Gastroesophageal sphincter (tissue), 3 donors: Measurements from ENCODE around the gene MCM3.

ENCODE experiments used
- EP300 ChIP-seq: sonication (generic); formaldehyde crosslinking; IDR thresholded peaks from one replicate; pipeline ENCODE4 v1.6.1; 2017; ENCODE audit warnings: antibody characterized with exemption, mild to moderate bottlenecking
- POLR2A ChIP-seq, 2 donors: fragments of 450-650 bp; IDR thresholded peaks; one replicate each; pipeline ENCODE4 v1.6.1; 2017; ENCODE audit warnings: antibody characterized with exemption in 2 of 2, mild to moderate bottlenecking in 2 of 2, moderate library complexity in 1 of 2
- POLR2AphosphoS5 ChIP-seq: sonication (generic); formaldehyde crosslinking; IDR thresholded peaks from one replicate; pipeline ENCODE4 v1.6.1; 2017; ENCODE audit warnings: antibody characterized with exemption
- TF ChIP-seq, protein P1 (sequence below), 4 experiments: fragments of 200-600 bp in 2 of 4; fragments of 450-650 bp in 2 of 4; sonication (generic) in 1 of 4; IDR thresholded peaks; one replicate each; pipeline ENCODE4 v1.5.1; 2017 to 2019; ENCODE audit warnings: antibody characterized with exemption in 4 of 4, mild to moderate bottlenecking in 2 of 4, moderate library complexity in 2 of 4

DNA sequence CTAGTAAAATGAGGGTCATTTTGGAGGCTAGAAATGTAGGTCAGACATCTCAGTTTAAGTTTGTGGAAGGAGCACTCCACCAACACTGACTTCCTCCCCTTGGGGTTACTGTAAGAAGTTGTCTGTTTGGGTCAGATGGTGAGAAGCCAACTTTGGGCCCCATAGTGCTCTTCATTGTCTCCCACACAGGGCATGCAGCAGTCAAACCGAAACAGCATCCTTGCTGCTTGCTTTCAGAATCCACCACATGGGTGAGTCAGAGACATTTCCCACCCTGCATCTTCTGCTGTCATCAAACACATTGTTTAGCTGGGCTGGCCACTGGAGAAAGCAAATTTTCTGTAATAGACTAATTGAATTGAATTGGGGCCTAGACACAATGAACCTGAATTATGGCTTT, 57.0 kb downstream of the MCM3 start:
- TF ChIP-seq, protein P1, sequence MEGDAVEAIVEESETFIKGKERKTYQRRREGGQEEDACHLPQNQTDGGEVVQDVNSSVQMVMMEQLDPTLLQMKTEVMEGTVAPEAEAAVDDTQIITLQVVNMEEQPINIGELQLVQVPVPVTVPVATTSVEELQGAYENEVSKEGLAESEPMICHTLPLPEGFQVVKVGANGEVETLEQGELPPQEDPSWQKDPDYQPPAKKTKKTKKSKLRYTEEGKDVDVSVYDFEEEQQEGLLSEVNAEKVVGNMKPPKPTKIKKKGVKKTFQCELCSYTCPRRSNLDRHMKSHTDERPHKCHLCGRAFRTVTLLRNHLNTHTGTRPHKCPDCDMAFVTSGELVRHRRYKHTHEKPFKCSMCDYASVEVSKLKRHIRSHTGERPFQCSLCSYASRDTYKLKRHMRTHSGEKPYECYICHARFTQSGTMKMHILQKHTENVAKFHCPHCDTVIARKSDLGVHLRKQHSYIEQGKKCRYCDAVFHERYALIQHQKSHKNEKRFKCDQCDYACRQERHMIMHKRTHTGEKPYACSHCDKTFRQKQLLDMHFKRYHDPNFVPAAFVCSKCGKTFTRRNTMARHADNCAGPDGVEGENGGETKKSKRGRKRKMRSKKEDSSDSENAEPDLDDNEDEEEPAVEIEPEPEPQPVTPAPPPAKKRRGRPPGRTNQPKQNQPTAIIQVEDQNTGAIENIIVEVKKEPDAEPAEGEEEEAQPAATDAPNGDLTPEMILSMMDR (IDR thresholded peaks at IDR 0.05): no peak
- no peak for TF ChIP-seq POLR2A (IDR thresholded peaks at IDR 0.05)
- TF ChIP-seq EP300: no peak
- TF ChIP-seq POLR2AphosphoS5: no peak
